Hepatocyte (in vitro differentiated cells): Measurements from ENCODE around the gene MR1.

Source experiments
- EZH2phosphoT487 ChIP-seq: fragments of 200-600 bp; sonication (generic); IDR thresholded peaks from one replicate; pipeline ENCODE4 v1.6.1; 2018; ENCODE audit warnings: antibody characterized with exemption, mild to moderate bottlenecking, low read depth, moderate library complexity; ENCODE audit not compliant: unreplicated experiment, severe bottlenecking
- TF ChIP-seq, protein P1 (sequence below): fragments of 200-600 bp; sonication (generic); IDR thresholded peaks from 2 replicates; pipeline ENCODE4 v1.5.1; 2016; ENCODE audit warnings: antibody characterized with exemption, mild to moderate bottlenecking; ENCODE audit not compliant: poor library complexity

DNA sequence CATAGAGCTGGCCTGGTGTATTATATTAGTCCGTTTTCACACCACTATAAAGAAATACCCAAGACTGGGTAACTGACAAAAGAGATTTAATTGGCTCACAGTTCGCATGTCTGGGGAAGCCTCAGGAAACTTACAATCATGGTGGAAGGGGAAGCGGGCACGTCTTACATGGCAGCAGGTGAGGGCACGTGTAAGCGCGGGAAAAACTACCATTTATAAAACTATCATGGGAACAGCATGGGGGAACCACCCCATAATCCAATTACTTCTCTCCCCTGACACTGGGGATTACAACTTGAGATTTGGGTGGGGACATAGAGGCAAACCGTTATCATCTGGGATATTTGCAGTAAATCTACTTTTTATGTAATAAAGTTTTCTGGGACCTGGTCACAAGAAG lies 61.5 kb downstream of the MR1 start:
- TF ChIP-seq, protein P1, sequence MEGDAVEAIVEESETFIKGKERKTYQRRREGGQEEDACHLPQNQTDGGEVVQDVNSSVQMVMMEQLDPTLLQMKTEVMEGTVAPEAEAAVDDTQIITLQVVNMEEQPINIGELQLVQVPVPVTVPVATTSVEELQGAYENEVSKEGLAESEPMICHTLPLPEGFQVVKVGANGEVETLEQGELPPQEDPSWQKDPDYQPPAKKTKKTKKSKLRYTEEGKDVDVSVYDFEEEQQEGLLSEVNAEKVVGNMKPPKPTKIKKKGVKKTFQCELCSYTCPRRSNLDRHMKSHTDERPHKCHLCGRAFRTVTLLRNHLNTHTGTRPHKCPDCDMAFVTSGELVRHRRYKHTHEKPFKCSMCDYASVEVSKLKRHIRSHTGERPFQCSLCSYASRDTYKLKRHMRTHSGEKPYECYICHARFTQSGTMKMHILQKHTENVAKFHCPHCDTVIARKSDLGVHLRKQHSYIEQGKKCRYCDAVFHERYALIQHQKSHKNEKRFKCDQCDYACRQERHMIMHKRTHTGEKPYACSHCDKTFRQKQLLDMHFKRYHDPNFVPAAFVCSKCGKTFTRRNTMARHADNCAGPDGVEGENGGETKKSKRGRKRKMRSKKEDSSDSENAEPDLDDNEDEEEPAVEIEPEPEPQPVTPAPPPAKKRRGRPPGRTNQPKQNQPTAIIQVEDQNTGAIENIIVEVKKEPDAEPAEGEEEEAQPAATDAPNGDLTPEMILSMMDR = no peak
- TF ChIP-seq EZH2phosphoT487 = no peak
